SH-SY5Y (cell line): Measurements from ENCODE around the gene KIF19.

Experiments used
- GATA2 ChIP-seq: IDR thresholded peaks from 2 replicates; pipeline ENCODE4 v1.6.1; 2011; ENCODE audit warnings: mild to moderate bottlenecking, low read depth, low read length
- GATA3 ChIP-seq: IDR thresholded peaks from 2 replicates; pipeline ENCODE4 v1.6.1; 2011; ENCODE audit warnings: low read depth, mild to moderate bottlenecking, low read length, moderate library complexity

KIF19 gene

DNA sequence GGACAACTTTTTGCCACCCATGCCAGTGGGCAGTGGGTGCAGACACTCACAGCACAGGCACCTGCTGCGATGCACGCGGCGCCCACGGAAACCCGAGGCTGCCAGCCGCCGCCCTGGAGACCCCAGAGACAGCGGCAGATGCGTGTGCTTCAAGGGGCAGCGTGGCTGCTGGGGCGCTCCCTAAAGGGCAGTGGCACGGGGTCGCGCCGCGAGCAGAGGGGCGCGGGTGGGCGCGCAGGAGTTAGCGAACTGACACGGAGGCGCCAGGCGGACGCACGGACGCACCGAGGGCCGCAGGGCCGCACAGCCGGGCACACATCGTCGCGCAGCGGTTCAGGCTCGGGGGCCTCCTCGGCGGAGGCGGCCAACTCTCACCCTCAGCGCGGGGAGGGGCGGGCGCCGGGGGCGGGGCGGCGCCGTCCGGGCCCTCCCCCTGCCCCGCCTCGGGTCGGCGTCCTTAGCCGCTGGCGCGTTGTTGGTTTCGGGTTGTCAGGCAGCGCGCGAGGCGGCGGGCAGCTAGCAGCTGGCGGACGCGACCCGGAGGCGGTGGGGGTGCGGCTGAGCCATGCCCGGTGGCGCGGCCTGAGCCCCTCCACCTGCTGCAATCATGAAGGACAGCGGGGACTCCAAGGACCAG, at the start of gene KIF19:
KIF19 (plus strand) TSS at position 484 of the 637 bp plus-strand sequence; CDS start at position 608, 124 bp downstream.
- TF ChIP-seq GATA2 (no peak), GATA3 (no peak)

DNA sequence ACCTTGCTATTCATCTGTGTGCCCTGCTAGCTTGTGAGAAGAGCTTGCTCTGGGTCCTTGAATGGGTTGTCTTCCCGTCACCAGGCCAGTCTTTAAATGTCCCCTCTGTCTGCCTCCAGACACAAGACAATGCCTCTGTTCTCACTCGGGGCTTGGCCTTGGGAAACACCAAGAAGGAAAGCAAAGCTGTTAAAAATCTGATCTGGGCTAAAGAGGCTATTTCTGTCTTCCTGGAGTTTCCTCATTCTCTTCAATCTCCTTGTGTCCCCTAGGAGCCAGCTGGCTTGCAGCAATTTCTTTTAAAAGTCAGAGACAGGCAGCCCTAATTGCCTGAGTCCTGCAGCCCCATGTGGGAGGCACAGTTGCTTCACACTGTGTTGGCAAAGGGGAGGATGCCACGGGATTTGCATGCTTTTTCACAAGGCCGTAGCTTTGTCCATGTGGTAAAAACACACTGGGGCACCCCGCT, 49.5 kb upstream of the KIF19 start:
- TF ChIP-seq GATA3, result no peak
- no peak for TF ChIP-seq GATA2

DNA sequence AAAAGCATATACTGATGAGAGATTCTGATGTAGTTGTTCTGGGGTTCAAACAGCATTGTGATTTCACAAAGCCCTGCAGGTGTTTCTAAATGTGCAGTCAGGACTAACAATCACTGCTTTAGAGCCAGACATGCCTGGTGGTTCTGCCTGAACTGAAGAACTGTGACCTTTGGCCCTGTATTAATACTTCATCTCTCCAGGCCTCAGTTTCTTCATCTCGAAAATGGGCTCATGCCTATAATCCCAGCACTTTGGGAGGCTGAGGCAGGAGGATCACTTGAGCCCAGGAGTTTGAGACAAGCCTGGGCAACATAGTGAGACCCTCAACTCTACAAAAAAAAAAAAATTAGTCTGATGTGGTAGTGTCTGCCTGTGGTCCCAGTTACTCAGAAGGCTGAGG, 48.1 kb upstream of the KIF19 start:
- TF ChIP-seq GATA3, result no peak
- TF ChIP-seq GATA2, result no peak

DNA sequence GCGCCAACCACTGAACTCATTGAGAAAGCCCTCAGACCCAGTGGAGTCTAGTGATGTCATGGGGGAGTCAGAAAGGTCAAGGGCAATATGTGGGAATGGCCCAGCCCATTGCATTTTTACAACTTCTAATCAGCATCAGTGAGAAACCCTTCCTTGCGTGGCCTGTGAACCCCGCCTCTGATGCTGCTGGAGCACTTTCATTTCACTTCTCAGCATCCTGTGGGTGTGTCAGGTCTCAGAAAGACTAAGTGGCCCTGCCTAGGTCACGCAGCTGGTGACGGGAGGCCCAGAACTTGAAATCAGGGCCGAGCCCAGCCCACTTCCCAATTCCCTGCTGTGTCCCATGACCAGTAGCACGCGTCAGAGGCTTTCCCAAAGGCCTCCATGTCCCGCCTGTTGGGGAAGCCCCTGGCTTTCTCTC, 45.9 kb upstream of the KIF19 start:
- TF ChIP-seq GATA3 (no peak), GATA2 (no peak)

GRCh38 chr17:74281799-74282198, 44.2 kb upstream of the KIF19 start:
- no peak for TF ChIP-seq GATA2
- TF ChIP-seq GATA3, result no peak

- TF ChIP-seq GATA2 (no peak), GATA3 (no peak)
These were observed 43.2 kb upstream of the KIF19 start for GRCh38 chr17:74282587-74283370.

DNA sequence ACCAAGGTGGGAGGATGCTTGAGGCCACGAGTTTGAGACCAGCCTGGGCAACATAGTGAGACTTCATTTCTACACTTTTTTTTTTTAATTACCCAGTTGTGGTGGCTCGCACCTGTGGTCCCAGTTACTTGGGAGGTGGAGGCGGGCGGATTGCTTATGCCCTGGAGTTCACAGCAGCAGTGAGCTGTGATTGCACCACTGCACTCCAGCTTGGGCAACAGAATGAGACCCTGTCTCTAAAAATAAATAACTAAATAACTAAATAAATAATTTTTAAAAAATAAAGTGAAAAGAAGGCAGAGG, 42.7 kb upstream of the KIF19 start:
- no peak for TF ChIP-seq GATA3
- TF ChIP-seq GATA2, result no peak

DNA sequence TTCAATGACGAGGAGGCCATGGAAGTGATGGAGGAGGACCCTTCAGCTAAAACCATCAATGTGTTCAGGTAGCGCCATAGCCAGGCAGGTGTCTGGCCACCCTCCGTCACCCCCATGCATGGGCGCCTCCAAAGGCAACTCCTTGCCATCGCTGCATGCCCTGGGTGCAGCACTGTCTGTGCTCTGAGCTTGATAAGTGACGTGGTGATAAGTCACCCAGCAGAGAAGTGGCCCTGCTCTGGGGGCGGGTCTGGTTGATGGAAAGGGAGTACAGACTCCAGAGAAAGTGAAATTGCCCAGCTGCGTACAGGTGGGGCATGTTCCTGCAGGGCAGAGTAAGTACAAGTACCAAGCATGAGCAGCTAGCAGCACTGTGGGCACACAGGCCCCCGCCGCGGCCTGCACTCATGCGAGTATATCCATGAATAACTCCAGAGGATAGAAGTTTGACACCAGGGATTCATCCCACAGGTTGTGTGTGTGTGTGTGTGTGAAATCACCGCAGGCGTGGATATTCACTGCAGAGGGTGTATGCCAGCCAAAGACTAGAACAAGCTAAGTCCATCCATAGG, 38.9 kb upstream of the KIF19 start:
- TF ChIP-seq GATA2 (no peak), GATA3 (no peak)

DNA sequence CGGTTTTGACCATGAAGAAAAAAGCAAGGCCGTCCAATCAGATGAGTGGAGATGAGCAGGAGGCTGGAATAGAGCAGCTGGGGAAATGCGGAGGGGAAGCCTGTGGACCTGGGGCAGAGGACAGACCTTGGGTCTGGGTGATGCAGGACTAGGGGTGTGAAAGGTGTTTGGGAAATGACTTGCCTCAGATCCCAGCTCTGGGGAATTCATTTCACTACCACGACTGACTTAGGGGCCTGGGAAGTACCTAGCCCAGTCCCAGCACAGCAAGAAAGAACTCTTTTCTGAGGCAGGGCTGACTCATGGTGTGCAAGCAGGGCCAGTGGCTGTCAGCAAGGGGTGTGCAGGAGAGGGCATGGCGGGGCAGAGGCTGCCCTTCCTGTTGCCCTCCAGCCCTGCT, 37.2 kb upstream of the KIF19 start:
- TF ChIP-seq GATA2 (no peak), GATA3 (no peak)

GRCh38 chr17:74289688-74290087, 36.3 kb upstream of the KIF19 start:
- no peak for TF ChIP-seq GATA3

DNA sequence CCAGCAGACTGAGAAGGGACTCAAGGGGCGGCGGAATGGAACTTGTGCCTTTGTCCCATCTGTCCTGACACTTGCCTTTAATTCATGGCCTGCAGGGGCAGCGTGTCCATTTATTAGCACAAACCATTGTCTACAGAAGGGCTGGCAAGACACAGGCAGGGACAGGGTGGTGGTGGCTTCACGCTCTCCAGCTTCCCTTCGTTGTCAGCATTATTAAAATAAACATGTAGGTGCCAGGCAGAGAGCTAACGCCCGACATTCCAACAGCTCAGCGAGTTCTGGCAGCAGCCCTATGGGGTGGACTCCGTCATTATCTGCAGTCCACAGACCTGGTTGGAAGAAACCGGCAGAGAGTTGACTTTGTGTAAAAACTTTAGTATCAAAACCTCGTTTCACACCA, 35.7 kb upstream of the KIF19 start:
- TF ChIP-seq GATA3, result no peak
- TF ChIP-seq GATA2, result no peak

DNA sequence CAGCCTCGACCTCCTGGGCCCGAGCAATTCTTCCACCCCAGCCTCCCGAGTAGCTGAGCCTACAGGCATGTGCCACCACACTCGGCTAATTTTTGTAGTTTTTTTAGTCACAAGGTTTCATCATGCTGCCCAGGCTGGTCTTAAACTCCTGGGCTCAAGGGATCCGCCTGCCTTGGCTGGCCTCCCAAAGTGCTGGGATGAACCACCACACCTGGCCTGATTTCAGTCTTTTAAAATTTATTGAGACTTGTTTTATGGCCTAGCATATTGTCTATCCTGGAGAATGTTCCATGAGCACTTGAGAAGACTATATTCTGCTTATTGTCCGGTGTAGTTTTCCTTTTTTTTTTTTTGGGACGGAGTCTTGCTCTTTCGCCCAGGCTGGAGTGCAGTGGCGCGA, 33.5 kb upstream of the KIF19 start:
- TF ChIP-seq GATA3 (no peak), GATA2 (no peak)

GRCh38 chr17:74295625-74296547, 30.1 kb upstream of the KIF19 start:
- TF ChIP-seq GATA3 (no peak), GATA2 (no peak)

- TF ChIP-seq GATA3, result no peak
- TF ChIP-seq GATA2, result peak; percentile 42; the same call in 1 of the 2 replicates
These were observed 29.5 kb upstream of the KIF19 start for GRCh38 chr17:74296548-74296936.
